HG03196 (cell line): Measurements from ENCODE around the gene ARPP21.

Source experiments
- ATAC-seq: cut with Tn5 transposase; IDR thresholded peaks from one replicate; pipeline ENCODE4 v1.9.1; 2021; ENCODE audit not compliant: unreplicated experiment

Gene ARPP21

DNA sequence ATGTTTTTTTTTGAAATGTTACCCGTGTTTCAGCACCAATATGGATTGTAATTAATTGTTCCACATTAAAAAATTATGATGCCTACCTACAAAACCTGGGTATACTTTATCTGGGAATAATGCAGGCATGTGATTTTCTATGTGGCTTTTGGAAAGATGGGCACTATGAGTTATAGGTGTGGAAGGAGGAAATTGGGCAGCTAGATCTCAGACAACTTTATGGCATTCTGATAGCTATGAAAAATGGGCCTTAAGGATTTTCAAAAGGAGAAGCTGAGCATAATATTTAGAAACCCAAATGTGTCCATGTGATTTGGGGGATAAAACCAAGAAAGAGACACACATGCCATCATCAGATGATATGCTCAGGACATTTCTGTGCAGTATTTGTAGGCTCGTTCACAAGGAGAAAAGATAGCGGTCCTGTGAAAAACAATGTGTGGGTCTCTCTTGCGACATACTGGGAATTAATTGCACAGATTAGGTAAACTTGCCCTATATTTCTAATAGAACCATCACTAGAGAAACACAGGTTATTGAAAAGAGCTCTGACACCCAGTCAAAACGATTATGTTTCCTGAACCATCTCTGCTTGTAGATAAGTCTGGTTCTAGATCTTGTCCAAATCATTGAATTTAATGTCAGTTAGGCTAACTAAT is 35.3 kb downstream of the ARPP21 start:
- no peak for ATAC-seq

DNA sequence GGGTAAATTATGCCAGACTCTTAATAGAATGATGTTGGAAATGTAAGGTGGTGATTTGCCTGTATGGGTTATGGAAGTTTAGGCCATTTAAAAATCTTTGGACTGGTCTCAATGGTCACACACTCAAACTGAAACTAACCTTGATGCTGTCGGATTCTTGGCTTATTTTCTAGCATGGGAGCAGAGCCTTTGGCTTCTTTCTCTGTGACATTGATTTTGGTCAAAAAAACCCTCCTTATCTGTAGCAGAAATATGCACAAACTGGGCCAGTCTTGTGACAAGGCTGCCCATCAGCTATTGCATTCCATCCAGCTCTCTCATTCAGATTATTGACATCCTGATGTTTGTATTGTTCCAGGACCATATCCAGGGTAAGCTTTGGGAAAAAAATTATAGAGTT is 35.9 kb downstream of the ARPP21 start:
- no peak for ATAC-seq

DNA sequence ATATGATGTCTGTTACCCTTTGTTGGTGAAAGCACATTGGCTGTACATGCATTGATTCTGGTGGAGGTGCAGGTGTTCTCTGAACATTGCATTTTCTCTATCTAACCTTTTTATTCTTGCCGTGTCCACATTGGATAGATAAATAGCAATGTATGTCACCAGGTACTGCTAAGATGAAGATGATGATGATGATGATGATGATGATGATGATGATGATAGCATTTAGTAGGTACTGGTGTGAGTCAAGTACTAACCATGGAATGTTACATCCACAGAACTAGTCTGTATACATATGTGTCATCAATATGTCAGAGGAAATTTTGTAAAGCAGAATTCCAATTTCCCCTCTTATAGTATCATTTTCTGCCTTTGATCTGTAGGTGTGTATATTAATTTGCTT is 36.3 kb downstream of the ARPP21 start:
- ATAC-seq: no peak

DNA sequence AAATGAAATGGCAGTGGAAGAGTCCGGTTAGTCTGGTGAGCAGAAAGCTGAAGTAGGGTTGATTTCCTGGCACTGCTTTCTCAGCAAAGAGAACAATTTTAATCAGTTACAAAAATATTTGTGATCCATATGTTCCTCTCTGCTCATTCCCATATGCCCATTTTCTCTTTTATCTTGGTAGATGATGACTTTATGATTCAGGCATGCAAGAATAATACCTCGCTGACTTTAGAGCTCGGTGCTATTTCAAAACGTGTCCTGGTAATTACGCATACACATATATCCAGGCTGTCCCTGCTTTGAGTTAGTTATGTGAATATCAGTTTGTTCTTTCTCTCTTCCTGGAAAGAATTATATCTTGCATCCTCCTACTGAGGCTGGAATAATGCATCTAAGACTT is 38.5 kb downstream of the ARPP21 start:
- no peak for ATAC-seq

DNA sequence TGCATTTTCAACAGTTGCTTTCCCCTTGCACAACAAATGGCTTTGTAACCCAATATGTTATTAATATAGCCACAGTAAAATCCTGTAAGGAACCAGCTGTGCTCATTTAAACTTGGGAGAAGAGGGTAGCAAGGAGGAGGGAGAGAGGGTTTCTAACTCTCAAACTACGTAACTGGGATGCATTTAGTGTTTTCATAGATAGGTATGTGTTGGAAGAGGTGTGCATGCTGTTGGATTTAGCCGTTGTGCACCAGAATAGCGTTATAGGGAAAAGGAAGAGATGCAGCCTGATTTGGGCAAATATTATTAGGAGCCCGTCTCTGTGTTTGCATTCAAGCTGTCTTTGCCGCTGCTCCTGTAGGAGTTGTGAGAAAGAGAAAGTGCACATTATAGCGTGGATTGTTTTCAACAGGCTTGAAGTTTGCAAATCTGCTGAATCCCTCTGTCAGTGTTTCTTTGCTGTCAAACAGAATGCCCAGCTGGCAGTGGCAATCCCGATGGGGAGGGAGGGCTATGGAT is 39.4 kb downstream of the ARPP21 start:
- ATAC-seq: no peak

DNA sequence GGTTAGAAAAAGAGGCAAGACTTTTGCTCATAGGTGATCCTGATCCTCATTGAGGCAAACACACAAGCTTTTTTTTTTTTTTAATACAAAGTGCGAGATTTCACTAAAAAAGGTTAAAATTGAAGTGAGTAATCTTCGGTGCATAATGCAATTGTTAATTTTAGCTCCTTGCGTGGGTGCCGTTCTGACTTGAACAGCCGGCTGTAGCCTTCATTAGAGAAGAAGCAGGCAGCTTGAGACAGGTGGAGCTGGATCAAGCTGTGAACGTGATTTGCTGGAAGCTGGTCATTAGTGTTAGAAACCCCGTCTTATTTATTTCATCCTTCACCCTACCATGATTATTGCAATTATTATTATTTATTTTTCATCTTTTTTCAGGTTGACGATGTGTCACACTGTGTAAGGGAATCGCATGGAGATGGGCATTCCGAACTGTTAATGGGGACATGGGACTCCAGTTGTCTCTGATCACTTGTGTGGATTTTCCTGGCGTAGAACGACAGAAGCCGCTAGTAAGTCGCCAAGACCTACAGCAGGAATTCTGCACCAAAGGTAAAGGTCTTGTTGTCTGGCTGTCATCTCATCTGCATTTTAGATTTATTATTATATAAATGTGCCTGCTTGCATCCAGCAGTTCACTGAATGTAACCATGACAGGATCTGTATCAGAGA is 40.2 kb downstream of the ARPP21 start:
- ATAC-seq: no peak

DNA sequence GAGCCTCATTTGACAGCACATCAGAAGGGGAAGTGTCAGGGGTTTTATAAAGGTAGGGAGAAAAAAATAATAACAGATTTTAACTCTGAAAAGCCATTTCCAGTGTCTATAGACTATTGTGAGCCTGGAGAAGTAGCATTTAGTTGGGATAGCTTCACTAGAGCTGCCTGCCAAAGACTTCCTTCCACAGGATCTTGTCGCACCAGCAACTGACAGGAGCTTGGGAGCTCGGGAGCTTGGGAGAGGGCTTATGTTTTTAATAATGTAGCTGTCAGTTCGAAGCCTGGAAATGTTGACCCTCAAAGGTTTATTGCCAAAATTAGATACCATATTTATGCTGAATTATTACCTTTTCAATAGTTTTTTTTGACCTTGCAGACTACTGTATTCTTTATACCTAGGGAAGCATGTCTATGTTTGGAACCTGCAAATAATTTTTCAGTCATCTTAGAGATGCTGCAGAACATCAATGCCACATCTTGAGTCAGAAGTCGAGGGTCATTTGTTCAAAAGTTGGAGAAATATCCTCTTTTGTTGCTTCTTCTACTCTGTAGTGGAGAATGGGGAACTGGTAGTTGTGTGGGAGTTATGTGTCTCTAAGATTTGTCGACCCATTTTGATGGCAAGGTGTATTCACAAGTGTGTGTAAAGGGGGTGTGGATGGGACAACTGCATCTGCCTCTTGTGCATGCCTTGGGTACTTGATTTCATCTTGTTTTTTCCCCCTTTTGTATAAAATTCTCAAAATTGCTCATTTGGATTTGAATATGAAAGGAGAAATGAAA is 41.7 kb downstream of the ARPP21 start:
- no peak for ATAC-seq

DNA sequence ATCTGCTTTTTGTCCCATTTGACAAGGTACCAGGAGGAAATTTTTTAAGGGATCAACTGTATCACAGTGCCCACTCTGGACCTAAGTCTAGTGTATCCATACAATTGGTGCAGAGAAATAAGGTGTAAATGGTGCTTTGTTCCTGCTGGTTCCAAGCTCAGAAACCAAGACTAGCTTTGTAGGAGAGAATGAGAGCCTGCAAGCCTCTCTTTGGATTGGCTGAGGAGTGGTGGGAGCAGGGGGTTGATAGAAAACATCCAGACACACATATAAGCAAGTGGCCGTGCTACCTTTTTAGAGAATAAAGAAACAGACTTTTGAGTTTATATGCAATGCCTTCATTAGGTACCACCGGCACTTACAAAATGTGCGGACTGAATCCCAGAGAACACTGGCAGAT is 45.8 kb downstream of the ARPP21 start:
- ATAC-seq: no peak

DNA sequence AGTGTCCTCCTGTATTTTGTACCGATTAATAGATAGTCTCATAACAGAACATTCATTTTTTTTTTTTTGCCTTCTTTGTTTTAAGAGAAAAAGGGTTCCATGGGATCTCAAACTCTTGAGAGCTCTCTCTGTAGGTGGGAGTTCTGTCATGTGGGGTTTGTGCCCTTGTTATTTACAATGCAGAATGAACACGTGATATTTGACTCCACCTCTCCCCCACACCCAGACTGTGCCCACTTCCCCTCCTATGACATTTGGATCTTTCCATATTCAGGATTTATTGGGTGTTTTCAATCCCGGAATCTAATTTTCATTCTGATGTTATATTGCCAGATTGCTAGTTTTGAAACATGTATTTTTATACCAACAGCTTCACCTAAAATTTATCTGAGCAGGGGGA is 49.5 kb downstream of the ARPP21 start:
- ATAC-seq: no peak

DNA sequence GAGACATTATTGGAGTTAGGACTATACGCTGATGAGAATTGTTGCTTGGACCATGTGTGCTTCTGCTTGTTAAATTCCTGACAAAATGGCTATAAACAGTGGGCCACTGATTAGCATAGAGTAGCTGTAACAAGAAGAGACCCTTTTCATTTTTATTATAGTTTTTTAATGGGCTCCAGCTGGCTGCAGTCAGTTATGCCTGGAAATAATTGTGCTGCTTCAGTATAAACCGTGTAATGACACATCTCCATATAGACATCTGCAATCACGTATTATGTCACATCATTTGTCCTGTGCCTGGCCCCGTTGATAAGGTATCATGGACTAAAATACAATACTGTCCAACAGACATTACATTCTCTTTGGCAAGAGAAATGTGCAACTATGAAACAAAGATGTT is 50.9 kb downstream of the ARPP21 start:
- ATAC-seq: no peak

DNA sequence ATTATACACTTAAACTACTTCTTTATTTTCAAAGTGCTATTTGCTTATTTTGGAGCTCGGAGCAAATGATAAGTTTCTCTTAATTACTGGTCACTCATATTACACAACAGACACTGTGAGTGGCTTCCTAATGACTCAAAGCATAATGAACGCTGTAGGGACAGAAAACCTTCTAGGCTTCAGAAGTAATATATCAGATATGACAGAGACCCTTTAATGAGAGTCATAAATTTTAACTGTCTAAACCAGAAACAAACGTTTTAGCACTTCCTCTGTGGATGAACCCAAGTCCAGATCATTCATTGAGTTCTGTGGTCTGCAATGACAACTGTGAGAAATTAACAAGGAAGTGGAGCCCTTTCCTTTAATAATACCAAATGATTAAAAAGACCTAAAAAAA is 66.6 kb downstream of the ARPP21 start:
- ATAC-seq: no peak

DNA sequence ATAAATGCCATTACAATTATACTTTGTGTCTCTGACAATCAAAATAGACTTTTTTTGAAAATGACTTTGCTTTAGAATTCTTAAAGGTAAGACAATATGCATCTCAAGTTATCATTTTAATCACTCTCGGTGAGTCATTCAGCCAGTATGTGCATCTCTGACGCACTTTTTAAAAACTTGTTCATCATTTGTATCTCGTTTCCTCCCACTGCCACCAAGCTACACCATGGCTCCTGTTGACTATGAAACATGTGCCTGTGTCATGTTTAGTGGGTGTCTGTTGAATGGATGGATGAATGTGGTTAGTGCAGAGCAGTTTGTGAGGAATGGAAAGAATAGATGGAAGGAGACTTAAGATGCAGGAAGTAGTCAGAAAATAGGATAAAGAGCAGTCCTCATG is 68.6 kb downstream of the ARPP21 start:
- ATAC-seq: no peak

DNA sequence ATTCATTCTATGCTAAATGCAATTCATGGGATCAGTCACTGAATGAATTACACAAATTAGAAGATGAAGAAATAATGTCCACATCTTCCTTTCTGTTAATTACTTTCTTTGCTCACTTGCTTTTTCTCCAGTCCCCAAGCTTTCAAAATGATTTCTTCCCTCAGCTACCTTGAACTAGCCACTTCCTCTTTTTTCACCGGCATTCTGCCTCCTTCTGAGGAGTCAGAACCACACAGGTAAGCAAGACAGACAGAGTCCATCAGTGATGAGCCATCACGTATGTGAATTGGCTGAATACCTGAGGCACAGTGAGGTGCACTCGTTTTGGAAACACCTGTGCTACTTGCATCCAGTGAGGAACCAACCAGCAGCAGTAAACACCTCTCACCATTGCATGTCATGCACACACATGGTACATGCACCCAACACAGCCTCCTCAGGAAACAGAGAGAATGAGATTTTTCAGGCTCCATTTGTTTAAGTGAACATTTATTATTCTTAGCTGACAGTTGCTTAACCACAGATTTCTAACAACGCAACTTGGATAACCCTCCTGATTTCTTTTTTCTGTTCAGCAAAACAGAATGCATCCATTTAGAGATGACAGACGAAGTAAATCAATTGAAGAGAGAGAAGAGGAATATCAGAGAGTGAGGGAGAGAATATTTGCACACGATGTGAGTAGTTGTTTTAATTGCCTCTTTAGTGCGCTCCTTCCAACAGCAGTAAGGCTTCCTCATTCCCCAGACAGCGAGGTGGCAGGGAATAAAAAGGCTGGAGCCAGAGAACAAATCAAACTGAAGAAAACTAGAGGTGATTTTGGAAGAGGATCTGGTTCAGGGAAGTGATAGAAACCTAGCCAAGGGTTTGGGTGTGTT is 69.3 kb downstream of the ARPP21 start:
- no peak for ATAC-seq

DNA sequence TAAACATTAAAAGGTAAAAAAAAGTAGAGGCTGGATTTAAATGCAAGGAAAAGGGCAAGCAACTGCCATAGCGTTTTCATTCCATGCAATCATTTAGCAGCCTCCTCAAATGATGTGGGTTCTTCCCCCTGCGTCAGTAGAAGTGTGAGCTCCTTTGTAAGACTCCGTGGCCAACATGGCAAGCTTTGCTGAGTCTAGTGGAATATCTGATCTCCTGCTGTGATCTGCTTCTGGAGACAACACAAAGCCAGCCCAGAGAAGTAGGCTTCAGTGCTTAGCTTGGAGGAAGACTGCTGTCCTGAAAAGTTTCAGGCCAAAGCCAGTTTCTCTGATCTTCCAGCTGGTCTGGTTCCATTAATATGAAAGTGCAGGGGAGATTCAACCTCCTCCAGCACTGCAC is 70.4 kb downstream of the ARPP21 start:
- no peak for ATAC-seq

DNA sequence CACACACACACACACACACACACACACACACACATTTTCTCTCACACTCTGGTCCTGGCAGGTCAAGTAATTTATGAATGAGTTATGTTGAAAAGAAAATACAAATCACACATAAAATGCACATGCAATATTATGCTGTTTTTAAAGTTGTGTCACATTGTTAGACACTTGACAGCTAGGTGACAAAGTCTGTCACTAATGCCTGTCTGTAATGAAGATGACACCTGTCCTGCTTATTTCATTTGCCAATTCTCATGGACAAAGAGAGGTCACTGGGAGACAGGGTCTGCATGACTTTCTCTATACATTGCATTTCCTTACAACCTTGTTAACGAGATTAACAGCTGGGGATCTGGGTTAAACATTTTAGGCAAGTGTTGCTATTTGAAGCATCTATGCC is 71.2 kb downstream of the ARPP21 start:
- no peak for ATAC-seq

DNA sequence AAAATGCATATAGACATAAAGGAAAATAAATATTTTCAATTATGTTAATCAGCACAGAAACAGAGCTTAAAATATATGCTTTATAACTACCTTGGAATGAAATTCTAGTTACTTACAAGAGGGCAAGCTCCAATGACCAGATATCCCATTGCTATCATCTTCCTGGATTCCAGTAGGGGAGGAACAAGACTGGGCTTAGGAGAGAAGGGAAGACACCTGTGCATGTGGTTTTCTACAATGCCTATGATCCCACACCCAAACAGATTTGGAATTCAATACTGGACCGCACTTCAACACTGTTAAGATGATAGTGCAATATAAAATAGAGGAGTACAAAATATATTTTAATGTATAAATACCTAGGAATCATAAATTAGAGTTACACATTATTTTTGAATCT is 79.6 kb downstream of the ARPP21 start:
- no peak for ATAC-seq

DNA sequence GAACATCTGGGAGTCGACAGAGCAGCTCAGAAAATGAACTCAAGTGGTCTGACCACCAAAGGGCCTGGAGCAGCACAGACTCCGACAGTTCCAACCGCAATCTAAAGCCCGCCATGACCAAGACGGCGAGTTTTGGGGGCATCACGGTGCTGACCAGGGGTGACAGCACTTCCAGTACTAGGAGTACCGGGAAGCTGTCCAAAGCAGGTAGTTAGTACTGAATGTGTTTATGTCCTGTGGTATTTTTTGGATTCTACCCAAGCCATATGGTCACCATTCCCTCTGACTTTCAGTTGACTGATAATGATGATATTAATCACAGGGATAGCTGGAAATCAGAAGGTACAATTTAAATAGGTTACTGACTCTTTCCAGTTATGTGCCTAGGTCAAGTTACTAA is 82.3 kb downstream of the ARPP21 start:
- no peak for ATAC-seq

DNA sequence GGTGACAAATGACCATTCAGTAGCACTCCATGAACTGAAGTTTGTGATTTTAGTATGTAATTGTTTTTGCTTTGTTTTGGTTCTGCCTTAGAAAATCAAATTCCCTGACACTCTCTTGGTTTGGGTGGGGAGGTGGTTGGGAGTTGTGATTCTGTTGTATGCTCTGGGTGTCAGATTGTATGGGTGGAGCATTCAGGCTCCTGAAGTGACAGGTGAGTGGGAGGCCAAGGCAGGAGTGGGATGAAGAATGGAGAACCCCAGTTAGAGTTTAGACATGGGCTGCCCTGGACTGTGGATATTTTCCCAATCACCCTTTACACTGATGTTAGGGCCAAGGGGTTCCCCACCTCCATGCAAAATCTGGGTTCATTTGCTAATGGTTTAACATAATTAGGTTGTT is 83.6 kb downstream of the ARPP21 start:
- ATAC-seq: no peak

DNA sequence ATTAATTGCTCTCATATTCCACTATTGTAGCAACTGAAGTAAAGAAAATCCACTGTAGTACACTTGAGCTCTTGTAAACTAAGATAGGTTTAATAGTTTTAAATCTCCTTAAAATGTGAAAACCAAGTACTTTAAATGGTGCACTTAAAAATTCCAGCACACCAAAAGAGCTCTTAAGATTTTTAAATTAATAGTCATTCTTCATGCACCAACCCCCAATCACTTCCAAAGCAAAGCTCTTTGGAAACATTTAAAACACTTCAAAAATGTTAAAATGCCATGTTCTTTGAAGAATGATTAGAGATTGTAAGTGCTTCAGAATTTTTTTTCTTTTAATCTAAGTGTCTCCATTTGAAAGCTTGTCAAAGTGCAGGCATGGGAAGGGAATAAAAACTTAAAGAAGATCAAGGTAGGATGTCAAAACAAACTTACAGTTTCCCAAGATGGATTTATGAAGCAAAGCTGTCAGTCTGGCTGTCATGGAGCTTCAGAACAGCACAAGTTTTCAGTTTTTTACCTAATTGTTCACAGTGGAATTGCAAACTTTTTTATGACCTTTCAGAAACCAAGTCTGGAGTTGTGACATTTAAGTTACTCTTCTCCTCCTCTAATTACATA is 84.3 kb downstream of the ARPP21 start:
- ATAC-seq: no peak

DNA sequence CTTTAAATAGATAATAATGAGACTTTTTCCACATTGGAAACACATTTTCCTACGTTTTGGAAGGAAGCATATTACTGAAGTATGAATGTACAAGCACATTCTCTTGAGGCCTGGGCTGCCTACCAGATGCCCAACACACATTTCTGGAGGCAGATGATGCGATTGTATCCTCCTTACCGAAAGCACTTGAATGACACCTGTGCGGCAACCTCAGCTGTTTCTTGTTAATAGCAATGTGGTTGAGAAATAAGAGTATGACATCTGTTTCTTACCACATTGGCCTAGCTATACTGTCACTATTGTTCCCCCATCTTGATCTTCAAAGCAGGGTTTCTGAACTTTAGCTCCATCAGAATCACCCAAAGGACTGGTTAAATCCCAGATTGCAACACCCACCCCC is 84.8 kb downstream of the ARPP21 start:
- ATAC-seq: no peak

DNA sequence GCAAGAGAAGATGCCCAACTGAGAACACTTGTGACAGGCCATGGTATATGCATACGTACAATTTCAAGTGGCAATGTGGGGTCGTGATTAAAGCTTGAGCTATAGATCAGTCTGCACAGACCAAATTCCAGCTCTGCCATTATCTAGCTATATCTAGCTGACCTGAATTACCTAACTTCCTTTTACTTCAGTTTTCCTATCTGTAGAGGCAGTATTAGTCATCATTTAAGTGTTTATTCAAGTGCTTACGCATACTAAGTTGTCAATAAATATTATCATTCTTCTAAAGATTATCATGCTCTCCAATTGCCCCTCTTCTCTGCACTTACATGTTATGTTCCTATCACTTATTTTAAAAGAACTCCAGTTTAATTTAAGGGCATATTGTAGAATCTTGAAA is 87.9 kb downstream of the ARPP21 start:
- no peak for ATAC-seq
